ENCODE results near the gene CLEC11A. TPM values are rescaled to one million over a fixed set of nuclear protein-coding genes. Genes with fewer than 3 reads are reported as not detected.

The CLEC11A gene, protein sequence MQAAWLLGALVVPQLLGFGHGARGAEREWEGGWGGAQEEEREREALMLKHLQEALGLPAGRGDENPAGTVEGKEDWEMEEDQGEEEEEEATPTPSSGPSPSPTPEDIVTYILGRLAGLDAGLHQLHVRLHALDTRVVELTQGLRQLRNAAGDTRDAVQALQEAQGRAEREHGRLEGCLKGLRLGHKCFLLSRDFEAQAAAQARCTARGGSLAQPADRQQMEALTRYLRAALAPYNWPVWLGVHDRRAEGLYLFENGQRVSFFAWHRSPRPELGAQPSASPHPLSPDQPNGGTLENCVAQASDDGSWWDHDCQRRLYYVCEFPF
- 129 and 189 TPM in 2 replicates for total RNA-seq (2014; rRNA removed)
- 118 TPM for polyA plus RNA-seq (2012)

DNA sequence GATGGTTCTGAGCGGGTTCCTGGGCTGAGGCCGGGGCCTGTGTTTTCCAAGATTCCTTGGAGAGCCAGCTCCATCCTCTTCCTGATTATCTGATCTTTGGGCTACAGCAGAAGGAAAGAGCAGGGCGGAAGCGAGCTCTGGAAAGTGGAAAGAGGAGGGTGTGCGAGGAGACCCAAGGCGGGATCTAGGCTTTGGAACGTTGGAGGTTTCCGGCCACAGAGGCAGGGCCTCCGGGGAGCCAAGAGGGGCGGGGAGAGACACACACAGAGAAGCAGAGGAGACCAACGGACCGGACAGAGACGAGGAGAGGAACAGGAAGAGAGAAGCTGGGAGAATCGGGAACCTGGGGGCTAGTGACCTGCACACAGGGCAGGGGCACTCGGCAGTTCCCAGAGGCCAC lies at the start of gene CLEC11A:
Gene CLEC11A (plus strand): TSS at position 296 of the 400 bp plus-strand sequence. CDS start 162 bp downstream, outside the sequence.
- DNase-seq (ENCODE audit: low read depth), result peak; percentile 72

DNA sequence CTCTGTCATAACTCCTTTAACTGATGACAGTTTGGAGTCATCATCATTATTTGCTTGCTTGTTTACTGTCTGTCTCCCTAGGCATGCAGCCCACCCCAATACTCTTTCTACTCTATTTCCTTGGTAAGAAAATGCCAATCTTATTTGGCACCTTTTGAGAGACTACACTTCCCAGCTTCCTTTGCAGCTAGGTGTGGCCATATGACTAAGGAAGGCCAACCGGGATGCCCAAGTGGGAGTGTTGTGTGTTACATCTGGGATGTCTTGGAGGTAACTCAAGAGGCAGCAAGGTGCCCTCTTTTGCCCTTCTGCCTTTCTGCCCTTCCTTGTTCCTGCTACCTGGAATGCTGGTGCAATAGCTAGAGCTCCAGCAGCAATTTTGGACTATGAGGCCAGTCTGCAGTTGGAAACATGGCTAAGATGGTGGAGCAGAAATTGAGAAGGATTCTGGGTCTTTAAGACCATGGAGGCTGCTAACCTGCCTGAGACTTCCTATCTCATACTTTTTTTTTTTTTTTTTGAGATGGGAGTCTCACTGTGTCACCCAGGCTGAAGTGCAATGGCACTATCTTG lies 46.5 kb upstream of the CLEC11A start:
- no peak for DNase-seq (ENCODE audit: low read depth)

DNA sequence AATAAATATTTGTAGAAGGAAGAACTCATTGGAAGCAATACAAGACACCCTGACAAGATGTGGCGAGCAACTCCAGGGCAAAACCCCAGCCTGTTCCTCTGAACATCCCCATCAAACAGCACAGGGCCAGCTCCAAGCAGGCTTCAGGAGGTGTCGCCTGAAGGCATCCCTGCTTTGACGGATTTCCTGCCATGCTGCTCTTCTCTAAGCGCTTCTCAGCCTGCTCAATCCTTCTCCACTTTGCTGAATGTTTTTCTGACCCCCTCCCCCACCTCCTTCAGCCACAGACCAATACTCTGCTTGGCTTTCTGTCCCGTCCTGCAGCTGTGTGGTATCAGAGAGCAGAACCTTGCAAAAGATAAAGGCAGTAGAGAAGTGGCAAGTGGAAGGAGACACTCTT lies 45.5 kb upstream of the CLEC11A start:
- DNase-seq (ENCODE audit: low read depth), result no peak

DNA sequence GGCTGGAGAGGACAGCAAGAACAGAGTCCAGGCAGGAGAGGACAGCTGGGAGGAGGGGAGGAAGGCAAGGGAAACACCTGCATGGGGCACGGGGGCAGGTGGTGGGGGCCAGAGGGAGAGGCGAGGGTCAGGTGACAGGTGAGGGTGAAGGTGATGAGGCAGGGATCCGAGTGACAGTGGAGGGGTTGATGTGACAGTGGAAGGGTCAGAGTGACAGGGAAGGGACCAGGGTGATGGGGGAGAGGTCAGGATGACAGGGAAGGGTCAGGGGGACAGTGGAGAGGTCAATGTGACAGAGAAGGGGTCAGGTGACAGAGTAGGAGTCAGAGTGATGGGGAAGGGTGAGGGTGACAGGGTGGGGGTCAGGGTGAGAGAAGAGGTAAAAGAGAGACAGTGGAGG lies 44.8 kb upstream of the CLEC11A start:
- DNase-seq (ENCODE audit: low read depth), result no peak

DNA sequence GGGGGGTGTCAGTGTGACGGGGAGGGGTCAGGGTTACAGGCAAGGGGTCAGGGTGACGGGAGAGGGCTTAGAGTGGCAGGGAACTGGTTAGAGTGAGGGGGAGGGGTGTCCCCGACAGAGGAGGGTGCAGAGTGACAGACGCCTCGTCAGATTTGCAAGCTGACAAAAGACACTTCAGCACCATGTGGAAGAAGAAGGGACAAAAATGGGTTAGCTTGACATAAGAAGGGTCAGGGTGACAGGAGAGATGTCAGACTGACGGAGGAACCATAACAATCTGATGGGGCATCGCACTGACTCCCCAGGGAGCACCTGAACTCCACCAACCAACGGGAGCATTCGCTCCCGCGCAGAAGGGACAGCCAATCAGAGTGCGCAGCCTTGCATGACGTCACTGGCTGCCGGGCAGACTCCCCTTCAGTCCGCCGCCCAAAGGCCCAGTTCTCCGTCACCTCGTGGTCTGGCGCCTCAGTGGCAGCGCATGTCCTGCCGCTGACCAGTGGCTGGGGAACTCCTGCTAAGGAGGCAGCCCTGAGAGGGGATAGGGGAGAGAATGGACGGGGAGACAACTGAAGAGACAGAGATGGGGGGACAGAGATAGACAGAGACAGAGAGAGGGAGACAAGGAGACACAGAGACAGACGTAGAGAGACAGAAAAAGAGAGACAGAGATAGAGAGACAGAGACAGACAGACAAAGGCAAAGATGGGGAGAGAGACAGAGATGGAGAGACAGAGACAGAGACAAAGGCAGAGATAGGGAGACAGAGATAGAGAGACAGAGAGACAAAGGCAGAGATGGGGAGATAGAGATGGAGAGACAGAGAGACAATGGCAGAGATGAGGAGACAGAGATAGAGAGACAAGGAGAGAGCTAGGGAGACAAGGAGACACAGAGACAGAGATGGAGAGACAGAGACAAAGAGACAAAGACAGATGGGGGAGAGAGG lies 43.7 kb upstream of the CLEC11A start:
- peak; percentile 62 for DNase-seq (ENCODE audit: low read depth)

DNA sequence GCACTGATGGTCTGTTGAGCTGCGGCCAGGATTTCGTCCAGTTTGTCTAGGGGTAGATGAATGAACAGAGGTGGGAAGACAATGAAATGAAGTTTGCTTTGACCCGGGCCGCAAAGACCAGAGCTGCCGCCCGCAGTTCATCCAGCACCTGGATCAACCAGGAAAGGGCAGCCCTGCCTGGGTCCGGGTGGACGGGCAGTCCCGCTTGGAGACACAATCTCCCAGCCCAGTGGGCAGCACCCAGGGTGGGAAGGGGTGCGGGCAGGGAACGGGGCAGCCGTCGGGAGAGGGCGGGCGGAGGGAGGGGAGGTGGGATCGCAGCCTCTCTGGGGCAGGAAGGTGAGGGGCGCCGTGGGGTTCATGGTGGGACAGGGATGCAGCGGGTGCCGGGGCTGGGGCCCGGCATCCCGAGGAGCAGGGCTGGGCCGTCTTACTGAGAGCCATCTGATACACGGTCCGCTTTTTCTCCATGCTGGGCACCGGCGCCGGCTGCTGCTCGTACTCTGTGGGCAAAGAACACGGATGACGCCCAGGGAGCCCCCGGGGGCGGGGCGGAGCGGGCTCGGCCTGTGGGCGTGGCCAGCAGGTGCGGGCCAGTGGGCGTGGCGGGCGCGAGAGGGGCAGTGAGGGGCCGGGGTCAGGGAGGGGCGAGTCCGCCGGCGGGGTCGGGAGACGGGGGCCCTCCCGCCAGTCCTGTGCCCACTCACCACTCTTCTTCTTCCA lies 36.7 kb upstream of the CLEC11A start:
- no peak for DNase-seq (ENCODE audit: low read depth)

DNA sequence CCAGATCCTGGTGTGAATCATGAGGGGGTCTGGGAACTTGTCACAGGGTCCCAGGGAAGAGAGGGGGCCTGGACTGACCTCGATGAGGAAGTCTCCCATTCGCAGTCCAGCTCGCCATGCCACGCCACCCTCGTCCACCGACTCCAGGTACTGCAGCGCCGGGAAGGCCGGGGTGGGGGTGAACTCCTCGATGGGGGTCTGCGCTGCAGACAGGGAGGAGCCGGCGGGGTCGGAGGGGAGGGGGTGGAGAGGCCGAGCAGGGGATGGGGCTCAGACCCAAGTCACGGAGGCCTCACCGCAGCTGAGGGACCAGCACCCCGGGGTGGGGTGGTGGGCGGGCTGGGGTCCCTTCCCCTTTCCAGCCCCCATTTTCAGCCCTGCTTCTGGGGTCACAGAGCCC lies 34.4 kb upstream of the CLEC11A start:
- DNase-seq (ENCODE audit: low read depth), result no peak

DNA sequence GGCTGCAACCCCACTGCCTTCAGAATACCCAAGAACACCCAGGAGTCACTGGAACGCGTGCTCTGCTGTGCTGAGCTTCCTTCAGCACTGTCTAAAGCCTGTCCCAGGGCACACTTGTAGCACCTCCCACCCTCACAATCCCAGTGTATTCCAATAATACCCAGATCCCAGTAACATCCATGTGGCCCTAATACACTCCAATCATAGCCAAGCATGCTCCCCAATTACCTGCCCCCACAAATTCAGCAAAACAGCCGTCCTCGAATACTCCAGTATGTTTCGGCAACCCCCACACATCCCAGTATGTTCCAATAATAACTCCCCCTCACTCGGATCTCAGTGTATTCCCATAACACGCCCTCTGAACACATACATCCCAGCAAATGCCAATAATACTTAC lies 32.7 kb upstream of the CLEC11A start:
- DNase-seq (ENCODE audit: low read depth), result no peak

DNA sequence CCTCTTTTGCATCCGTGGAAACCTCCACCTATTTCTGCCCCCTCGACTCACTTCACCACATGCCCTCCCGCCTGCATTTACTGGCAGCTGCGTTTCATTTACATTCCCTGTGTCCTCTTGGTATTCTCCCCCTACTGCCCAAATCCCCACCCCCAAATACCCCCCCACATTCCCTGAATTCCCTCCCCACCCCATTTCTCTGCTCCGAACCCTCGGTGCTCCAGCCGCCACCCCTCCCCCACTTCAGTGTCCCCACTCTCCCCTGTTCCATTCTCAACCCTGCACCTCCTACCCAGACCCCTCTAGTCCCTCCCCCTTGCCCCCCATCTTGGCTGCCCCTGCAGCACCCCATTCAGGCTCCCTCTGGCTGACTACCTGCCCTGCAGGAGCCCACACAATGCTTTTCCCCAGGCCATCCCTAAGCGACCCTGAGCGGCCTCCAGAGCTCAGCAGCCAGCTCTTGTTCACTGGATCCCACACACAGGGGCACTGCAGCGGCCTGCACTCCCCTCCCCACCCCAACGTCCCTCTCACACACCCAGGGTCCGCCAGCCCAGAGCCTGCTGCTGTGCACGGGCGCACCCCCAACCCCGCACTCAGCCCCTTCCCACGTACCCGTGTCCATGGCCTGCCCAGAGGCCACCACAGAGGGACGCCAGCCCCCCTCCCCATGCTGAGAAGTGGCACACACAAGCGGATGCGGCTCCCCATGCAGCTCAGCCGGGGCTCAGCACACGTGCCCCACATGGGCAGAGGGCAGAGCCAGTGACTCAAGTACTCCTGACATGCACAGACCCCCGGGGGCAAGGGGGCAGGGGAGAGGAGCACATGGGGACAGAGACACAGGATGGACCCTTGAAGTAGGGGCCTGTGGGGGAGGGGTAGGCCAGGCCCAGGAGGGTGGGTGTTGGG lies 29.8 kb upstream of the CLEC11A start:
- DNase-seq (ENCODE audit: low read depth), result no peak

DNA sequence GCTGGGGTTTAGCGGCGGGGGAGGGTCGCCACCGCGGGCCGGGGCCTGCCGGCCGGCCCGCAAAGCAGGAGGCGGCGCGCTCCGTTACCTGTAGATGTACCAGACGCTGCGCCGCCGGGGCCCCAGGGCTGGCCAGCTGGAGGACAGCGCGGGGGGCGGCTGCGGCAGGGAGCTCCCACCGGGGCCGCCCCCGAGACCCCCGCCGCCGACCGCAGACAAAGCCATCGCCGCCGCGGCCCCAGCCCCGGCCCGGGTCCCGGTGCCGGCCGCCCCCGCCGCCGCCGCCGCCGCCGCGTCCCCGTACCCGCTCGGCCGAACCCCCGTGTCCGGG lies 28.4 kb upstream of the CLEC11A start:
- no peak for DNase-seq (ENCODE audit: low read depth)

DNA sequence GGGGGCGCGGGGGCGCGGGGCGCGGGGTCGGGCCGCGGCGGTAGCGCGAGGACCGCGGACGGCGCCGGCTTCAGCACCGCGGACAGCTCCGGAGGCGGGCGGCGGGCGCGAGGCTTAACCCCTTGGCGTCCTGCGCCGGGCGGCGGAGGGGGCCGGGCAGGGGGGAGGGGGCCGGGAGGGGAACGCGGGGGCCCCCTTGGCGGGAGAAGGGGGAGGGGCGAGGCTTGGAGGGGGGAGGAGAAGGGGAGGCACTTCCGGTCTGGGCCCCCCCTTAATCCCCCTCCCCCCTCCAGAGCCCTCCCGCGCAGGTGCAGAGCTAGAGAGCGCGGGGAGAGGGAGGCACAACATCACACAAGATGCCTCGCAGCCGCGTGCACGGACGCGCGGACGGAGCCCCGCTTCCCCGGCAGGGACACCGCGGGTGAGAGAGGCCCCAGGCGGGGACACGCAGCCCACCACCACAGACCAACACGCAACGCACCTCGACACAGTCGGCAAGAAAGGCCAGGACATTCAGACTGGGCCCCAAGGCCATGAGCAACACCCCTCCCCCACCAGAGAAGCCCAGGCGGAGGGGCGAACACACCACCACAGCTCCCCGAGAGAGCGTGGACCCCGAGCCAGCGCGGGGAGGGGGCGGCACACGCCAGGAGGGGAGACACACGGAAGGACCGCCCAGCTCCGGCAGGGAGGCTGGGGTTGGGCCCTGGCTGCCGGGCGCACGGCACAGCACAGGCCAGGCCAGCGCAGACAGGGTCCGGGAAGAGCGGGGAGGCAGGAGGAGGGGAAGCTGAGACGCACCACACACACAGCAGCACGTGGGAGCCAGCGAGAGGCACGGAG lies 27.7 kb upstream of the CLEC11A start:
- no peak for DNase-seq (ENCODE audit: low read depth)

DNA sequence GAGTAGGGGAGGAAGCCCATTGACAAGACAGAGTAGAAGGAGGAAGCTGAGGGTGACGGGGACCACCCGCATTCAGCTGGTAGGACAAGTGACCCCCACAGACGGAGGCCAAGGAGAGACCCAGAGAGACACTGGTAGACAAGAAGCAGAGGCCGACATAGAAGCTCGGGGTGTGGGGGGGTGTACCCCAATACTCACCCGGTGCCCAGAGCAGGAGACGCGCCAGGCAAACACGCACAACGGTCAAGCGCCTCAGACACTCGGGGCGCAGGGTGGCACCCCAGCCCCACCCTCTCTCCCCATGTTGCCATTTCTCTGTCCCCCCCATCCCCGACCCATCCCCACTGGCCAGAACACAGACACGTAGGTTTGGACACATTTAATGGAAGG lies 27.1 kb upstream of the CLEC11A start:
- DNase-seq (ENCODE audit: low read depth), result no peak

DNA sequence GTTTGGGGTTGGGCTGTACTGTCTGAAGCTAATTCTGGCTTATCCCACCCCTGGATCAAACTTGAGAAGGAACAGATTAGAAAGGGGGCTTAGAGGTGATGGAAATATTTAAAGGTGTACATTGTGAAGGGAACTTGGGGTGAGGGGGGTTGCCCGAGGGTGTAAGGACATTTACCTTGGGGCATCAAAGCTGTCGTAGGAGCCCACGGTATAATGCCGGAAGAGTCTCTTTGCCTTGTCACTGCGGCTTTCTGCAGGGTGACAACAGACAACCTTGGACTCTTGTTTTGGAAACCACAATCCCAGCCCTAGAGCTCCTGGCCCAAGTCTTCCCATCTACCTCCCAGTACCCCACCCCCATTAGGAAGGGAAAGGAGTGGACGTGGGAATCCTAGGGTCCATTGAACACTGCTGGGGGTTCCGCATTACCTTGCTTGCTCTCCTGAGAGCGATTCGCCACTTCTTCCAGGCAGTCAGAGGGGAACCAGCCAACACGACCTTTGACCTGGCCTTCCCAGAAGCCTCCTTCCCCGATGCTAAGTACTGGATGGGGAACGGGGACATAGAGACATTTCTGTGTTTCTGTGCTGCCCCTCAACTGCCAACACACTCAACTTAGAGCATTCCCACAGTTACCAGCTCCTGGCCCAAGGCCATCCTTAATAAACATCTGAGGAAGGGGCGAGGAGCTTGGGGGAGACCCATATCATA lies 25.6 kb upstream of the CLEC11A start:
- DNase-seq (ENCODE audit: low read depth), result no peak

DNA sequence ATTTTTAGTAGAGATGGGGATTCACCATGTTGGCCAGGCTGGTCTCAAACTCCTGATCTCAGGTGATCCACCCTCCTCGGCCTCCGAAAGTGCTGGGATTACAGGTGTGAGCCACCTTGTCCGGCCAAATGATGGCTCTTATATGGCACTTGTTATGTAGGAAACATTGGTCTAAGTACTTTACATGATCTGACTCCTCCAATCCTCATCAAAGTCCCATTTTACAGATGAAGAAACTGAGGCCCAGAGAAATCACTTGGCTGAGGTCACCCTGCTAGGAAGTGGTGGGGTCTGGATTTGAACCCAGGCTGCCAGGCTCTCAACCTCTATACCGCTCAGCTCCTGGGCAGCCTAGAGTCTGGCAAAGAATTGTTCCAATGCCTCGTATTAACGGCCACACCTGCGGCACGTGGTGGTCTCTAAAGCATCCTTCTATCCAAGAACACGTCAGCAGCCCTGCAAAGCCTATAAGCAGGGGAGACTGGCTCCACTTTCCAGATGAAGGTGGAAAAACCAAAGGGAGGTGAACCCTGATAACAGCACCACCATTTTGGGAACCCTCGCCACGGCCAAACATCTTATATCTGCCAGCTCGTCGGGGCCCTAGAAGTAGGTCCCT lies 21.7 kb upstream of the CLEC11A start:
- no peak for DNase-seq (ENCODE audit: low read depth)

DNA sequence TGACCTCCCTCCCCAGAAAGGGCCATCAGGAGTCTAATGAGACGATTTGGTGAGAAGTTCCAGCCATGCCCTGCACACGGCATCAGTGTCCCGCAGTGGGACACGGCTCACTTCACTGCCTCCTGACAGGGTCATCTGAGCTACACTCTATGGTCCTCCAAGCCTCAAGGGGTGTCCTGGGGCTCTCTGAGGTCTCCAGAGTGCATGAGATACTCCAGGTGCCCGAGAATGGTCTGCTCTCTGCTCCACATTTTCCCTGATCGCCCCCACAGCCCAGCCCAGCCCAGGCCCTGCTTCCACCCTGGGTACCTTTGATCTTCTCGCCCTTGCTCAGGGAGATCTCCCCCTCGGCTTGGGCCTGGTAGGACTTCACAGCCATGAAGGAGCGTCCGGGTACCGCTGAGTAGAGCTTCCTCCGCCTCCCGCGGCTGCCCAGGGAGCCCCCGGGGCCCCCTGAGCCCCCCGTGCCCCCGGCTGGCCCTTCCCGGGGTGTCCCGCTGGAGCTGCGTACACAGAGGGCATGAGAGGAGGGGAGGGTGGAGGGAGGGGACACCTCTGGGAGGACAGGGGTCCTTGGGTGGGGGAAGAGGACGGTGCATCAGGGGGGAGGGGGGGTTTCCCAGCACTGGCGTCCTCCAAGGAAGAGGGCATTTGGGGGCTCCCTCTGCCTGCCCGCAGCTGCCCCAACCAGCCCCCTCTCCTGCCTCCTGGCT lies 20.9 kb upstream of the CLEC11A start:
- no peak for DNase-seq (ENCODE audit: low read depth)

DNA sequence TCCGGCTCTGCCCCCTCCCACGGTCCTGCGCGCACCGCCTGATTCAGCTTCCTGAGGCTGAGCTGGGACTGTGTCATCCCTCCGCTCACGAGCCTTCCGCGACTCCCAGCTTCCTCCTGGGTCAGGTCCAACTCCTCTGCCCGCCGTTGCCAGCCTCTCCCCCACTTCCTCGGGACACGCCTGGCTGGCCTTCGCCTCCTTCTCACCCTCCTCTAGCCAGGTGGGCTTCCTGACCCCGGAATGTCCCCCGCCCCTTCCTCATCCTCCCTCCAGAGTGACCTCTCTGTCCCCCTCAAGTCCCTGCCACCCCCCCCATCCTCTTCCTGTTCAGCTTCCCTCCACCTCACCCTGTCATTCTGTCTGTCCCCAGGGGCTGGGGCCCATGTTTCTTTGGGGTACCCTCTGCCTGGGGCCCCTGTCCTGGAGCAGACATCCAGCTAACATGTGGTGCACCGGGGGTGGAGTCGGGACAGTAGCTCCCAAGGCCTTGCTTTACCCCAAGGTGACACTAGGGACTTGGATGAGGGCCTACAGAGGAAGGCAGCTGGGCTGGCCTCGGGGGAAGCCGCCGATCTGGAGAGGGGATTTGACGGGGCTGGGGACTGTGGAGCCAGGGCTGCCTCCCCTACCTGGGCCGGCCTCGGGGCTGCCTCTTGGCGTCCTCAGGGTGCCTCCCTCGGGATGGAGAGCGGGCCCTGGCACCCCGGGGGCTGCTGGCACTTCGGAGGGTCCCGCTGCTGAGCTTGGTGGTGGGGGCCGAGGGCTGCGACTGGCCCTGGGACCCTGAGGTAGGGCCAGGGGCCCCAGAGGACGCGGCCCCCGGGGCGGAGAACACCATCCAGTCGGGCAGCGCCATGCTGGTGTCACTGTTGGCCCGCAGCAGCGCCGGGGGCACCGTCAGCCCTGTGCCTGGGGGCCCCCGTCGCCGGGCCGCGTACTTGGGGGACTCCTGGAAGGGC lies 20.0 kb upstream of the CLEC11A start:
- no peak for DNase-seq (ENCODE audit: low read depth)
